22Rv1 (cell line): ENCODE measurements around the gene TMPRSS11A.

Experiments
- H3K27ac ChIP-seq: fragments of 450-650 bp; 2 replicates; pipeline ENCODE4 v1.5.1; 2017
- ZFX ChIP-seq: fragments of 450-650 bp; IDR thresholded peaks from 2 replicates; pipeline ENCODE4 v1.6.1; 2017; ENCODE audit warnings: antibody characterized with exemption, borderline replicate concordance
- TF ChIP-seq, protein P1 (sequence below): fragments of 450-650 bp; IDR thresholded peaks from 2 replicates; pipeline ENCODE4 v1.5.1; 2017; ENCODE audit warnings: mild to moderate bottlenecking

TMPRSS11A gene

DNA sequence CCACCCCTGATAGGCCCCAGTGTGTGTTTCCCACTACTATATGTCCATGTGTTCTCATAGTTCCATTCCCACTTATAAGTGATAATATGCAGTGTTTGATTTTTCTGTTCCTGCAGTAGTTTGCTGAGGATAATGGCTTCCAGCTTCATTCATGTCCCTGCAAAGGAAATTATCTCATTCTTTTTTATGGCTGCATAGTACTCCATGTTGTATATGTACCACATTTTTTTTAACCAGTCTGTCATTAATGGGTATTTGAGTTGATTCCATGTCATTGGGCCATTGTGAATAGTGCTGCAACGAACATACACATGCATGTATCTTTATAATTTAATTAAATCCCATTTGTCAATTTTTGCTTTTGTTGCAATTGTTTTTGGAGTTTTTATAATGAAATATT, 10.3 kb upstream of the TMPRSS11A start:
- no peak overlapping the region for H3K27ac ChIP-seq
- no peak for TF ChIP-seq ZFX
- TF ChIP-seq, protein P1, sequence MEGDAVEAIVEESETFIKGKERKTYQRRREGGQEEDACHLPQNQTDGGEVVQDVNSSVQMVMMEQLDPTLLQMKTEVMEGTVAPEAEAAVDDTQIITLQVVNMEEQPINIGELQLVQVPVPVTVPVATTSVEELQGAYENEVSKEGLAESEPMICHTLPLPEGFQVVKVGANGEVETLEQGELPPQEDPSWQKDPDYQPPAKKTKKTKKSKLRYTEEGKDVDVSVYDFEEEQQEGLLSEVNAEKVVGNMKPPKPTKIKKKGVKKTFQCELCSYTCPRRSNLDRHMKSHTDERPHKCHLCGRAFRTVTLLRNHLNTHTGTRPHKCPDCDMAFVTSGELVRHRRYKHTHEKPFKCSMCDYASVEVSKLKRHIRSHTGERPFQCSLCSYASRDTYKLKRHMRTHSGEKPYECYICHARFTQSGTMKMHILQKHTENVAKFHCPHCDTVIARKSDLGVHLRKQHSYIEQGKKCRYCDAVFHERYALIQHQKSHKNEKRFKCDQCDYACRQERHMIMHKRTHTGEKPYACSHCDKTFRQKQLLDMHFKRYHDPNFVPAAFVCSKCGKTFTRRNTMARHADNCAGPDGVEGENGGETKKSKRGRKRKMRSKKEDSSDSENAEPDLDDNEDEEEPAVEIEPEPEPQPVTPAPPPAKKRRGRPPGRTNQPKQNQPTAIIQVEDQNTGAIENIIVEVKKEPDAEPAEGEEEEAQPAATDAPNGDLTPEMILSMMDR: no peak

DNA sequence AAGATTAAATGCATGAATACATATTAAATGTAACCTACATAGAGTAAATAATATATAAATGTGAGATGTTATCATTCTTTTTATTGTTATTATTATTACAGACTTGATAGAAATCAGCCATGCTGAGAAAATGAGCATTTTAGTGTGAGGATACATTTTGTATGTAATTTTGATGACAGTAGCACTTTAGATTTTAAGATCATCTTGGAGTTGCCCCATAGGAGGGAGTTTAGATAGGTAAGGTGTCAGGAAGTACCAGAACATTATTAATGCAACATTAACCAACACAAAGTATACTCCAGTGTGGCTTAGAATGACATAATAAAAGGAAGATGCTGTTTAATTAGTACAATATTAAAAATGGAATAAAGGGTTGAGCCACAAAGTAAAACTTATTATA, 8.4 kb downstream of the TMPRSS11A start:
- no peak overlapping the region for H3K27ac ChIP-seq
- no peak for TF ChIP-seq ZFX
- TF ChIP-seq, protein P1: no peak

DNA sequence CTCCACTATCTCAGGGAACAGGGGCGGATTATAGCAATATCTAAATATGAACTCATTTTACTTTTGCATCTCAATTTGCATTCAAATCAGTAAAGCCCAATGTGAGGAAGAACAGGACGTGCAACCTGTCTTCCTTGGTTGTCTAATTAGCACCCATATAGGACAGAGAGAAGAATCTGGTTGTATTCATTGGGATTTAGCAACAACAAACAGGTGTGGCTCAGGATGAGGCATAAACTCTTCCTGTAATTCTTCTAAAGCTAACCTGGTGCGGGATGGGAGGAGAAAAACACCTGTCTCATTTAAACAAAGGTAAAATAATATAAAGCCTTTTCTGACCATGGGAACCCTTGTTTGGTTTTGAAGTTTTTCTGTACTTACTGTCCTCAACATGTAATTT, 22.2 kb downstream of the TMPRSS11A start:
- no peak for TF ChIP-seq ZFX
- TF ChIP-seq, protein P1: no peak
- H3K27ac ChIP-seq: no peak overlapping the region

DNA sequence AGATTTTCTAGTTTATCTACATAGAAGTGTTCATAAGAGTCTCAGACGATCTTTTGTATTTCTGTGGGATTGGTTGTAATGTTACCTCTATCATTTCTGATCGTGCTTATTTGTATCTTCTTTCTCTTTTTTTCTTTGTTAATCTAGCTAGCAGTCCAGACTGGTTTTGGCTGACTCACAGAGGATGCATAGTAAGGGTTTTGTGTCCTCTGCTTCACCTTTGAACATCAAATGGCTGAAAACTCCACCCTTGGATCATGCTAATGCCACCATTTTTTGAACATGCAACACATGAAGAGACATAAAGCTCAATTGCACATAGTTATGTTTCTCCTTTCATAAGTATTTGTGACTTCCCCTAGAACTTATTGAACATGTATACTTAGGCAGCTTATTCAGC, 22.8 kb downstream of the TMPRSS11A start:
- H3K27ac ChIP-seq: no peak overlapping the region
- TF ChIP-seq, protein P1: no peak
- TF ChIP-seq ZFX: no peak

DNA sequence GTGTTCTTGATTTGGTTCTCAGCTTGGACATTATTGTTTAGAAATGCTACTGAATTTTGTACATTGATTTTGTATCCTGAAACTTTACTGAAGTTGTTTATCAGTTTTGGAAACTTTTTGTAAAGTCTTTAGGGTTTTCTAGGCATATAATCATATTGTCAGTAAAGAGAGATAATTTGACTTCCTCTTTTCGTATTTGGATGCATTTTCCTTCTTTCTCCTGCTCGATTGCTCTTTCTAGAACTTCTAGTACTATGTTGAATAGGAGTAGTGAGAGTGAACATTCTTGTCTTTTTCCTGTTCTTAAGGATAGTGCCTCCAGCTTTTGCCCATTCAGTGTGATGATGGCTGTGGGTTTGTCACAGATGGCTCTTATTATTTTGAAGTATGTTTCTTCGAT, 24.1 kb downstream of the TMPRSS11A start:
- TF ChIP-seq, protein P1: no peak
- no peak for TF ChIP-seq ZFX
- H3K27ac ChIP-seq: no peak overlapping the region

DNA sequence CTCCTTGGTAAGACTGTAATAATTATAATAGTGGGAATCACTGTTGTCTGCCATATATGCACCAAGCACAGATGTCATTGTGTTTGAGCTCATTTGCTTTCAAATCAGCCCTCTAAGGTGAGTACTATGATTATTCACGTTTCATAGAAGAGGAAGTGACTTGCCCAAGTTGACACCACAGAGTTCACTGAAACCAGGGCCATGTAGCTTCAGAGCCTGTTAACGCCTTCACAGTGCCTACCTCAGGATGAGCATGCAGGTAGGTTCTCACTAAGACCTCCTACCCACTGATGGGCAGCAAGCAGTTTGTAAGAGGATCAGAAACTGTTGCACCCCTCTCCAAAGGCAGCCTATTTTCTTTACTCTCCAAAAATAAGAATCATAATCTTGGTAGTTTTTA, 27.4 kb downstream of the TMPRSS11A start:
- H3K27ac ChIP-seq: no peak overlapping the region
- no peak for TF ChIP-seq ZFX
- TF ChIP-seq, protein P1: no peak

DNA sequence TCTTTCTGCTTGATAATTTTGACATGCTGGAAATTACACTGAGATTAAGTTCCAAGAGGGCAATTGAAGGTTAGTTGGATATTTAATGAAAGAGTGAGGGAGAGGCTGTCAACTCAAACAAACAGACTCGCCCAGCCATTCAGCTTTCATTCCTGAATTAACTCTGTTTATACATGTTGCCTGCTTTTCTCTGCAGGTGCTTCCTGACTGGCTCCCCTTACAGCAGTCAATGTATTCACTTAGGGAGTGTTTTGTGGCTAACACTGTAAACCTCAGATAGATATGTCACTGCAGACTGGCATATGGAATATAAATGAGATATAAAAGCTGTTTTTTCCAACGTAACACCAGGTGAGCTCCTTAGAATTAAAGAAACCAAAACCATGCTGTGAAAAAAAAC, 28.7 kb downstream of the TMPRSS11A start:
- no peak for TF ChIP-seq ZFX
- H3K27ac ChIP-seq: no peak overlapping the region

DNA sequence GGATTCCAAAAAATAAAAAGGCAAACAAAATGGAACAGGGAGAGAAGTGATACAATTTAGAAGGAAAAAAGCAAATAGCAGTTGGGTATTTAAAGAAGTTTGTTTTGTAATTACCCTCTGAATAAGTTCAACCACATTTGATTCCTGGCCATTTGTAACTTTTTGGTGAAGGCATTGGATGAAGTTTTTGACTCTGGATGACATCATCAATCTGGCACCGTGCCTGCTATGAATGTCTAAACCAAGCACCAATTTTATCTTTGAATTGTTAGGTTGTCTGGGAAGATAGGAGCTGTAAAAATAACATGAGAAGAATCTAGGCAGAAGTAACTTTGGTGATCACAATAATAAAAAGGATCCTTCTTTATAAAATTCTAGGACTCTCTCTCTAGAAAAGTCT, 29.5 kb downstream of the TMPRSS11A start:
- TF ChIP-seq ZFX: no peak
- TF ChIP-seq, protein P1: no peak
- H3K27ac ChIP-seq: no peak overlapping the region
